Testis (tissue), 2 donors: ENCODE data around the gene TIAM2.

Experiments used
- POLR2A ChIP-seq: fragments of 450-650 bp; IDR thresholded peaks from one replicate; pipeline ENCODE4 v1.6.1; 2017; ENCODE audit warnings: antibody characterized with exemption, mild to moderate bottlenecking, moderate library complexity
- TF ChIP-seq, protein P1 (sequence below), 3 experiments: fragments of 450-650 bp in 2 of 3; fragments of 200-600 bp in 1 of 3; sonication (generic) in 1 of 3; IDR thresholded peaks; one replicate each; pipeline ENCODE4 v1.5.1; 2016 to 2019; ENCODE audit warnings: antibody characterized with exemption in 3 of 3, mild to moderate bottlenecking in 2 of 3, moderate library complexity in 1 of 3

DNA sequence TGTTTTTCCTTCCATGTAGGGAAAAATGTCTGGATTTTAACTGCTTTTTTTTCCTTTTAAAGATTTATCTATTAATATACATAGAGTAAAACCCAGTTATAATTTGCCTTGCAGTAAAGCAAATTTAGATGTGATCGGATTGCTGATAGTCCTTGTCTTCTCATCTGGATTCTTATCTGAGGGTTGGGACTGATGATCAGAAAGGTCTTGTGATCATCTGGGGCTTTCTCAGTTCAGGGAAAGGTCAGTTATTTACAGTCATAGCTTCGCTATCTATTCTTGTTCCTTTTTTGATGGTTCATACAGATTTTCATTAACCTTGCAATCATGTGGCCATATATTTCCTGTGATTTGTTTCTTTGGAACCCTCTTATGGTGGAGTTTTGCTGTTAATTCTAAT, 204.9 kb downstream of the TIAM2 start:
- TF ChIP-seq, protein P1, sequence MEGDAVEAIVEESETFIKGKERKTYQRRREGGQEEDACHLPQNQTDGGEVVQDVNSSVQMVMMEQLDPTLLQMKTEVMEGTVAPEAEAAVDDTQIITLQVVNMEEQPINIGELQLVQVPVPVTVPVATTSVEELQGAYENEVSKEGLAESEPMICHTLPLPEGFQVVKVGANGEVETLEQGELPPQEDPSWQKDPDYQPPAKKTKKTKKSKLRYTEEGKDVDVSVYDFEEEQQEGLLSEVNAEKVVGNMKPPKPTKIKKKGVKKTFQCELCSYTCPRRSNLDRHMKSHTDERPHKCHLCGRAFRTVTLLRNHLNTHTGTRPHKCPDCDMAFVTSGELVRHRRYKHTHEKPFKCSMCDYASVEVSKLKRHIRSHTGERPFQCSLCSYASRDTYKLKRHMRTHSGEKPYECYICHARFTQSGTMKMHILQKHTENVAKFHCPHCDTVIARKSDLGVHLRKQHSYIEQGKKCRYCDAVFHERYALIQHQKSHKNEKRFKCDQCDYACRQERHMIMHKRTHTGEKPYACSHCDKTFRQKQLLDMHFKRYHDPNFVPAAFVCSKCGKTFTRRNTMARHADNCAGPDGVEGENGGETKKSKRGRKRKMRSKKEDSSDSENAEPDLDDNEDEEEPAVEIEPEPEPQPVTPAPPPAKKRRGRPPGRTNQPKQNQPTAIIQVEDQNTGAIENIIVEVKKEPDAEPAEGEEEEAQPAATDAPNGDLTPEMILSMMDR (IDR thresholded peaks at IDR 0.05): no peak
- no peak for TF ChIP-seq POLR2A
